GM12878 (cell line): ENCODE data around the gene CHD1L. TPM values are rescaled to one million over a fixed set of nuclear protein-coding genes. Genes with fewer than 3 reads are reported as not detected.
"Not testable (repeated sequence)": the region's sequence is repeated elsewhere in the genome, so short reads cannot be mapped to it uniquely, and the experiment has no call there.

ENCODE experiments used
- ATAC-seq: fragments of 200-7000 bp; cut with Tn5 transposase; 3 replicates; pipeline ENCODE4 v1.9.1; 2020; ENCODE audit warnings: mild to moderate bottlenecking, moderate library complexity
- BruUV-seq: library from RNA; stranded (reverse); fragments of 400-500 nt; replicated peaks from 2 replicates; lab custom pipeline; 2021; lab: Mats Ljungman, UMichigan
- CTCF ChIA-PET: fragments of 300-600 bp; sonication (Branson Sonifier 250); formaldehyde crosslinking; extraction: SDS; loops from one replicate; lab custom pipeline; 2021; ENCODE audit warnings: inconsistent platforms; lab: Yijun Ruan, JAX
- POLR2A ChIA-PET: fragments of 350-600 bp; formaldehyde crosslinking; extraction: SDS; loops from one replicate; lab custom pipeline; 2021; ENCODE audit warnings: inconsistent platforms; lab: Charles Lee
- RAD21 ChIA-PET: fragments of 300-600 bp; sonication (Branson Sonifier 250); formaldehyde crosslinking; loops from one replicate; lab custom pipeline; 2023; ENCODE audit warnings: antibody characterized with exemption; ENCODE audit not compliant: unreplicated experiment; lab: Charles Lee
- SMC1A ChIA-PET: fragments of 300-600 bp; sonication (Branson Sonifier 250); formaldehyde crosslinking; loops from one replicate; lab custom pipeline; 2023; ENCODE audit not compliant: unreplicated experiment, uncharacterized antibody; lab: Charles Lee
- DNase-seq: peaks from one replicate; pipeline ENCODE4 v3.0.0-alpha.2; 2011; ENCODE audit warnings: low read depth, low spot score
- FAIRE-seq: peaks from 3 replicates; lab custom pipeline; 2011; peaks lifted over from hg19 to GRCh38; lab: Jason Lieb, UNC
- H2AFZ ChIP-seq: 2 replicates; pipeline ENCODE4 v1.6.0; 2011; ENCODE audit warnings: low read depth, low read length, control low read depth; ENCODE audit not compliant: control insufficient read depth
- H3K27ac ChIP-seq: 2 replicates; pipeline ENCODE4 v1.5.1; 2011; ENCODE audit warnings: control low read depth; ENCODE audit not compliant: control insufficient read depth, insufficient read depth
- H3K27me3 ChIP-seq, 2 experiments: replicated peaks in 1 of 2; 2 replicates each; pipeline versions ENCODE4 v1.6.0 to v1.6.1; 2011; ENCODE audit warnings: low read length in 1 of 2; ENCODE audit not compliant: control insufficient read depth in 2 of 2, insufficient read depth in 2 of 2
- H3K36me3 ChIP-seq, 2 experiments: 2 replicates each; pipeline ENCODE4 v1.5.1; 2011; ENCODE audit warnings: low read length in 1 of 2; ENCODE audit not compliant: control insufficient read depth in 2 of 2, insufficient read depth in 2 of 2
- H3K4me1 ChIP-seq: 2 replicates; pipeline ENCODE4 v1.6.1; 2011; ENCODE audit warnings: mild to moderate bottlenecking, low read length, moderate library complexity, mixed read lengths; ENCODE audit not compliant: control insufficient read depth, insufficient read depth
- H3K4me2 ChIP-seq: 2 replicates; pipeline ENCODE4 v1.6.0; 2011; ENCODE audit warnings: control low read depth; ENCODE audit not compliant: control insufficient read depth, insufficient read depth
- H3K4me3 ChIP-seq: fragments of 200-600 bp; sonication (generic); 2 replicates; pipeline ENCODE4 v1.5.1; 2016
- H3K79me2 ChIP-seq: 2 replicates; pipeline ENCODE4 v1.6.0; 2011; ENCODE audit warnings: low read length; ENCODE audit not compliant: control insufficient read depth, insufficient read depth
- H3K9ac ChIP-seq: 2 replicates; pipeline ENCODE4 v1.8.0; 2011; ENCODE audit warnings: low read length, control low read depth, mixed read lengths; ENCODE audit not compliant: control insufficient read depth, insufficient read depth
- H3K9me3 ChIP-seq: replicated peaks from 3 replicates; pipeline ENCODE4 v1.5.1; 2011; ENCODE audit warnings: mild to moderate bottlenecking, low read length; ENCODE audit not compliant: control insufficient read depth, insufficient read depth
- H4K20me1 ChIP-seq: 2 replicates; pipeline ENCODE4 v1.6.0; 2011; ENCODE audit not compliant: control insufficient read depth, insufficient read depth
- BCL11A ChIP-seq: IDR thresholded peaks from 2 replicates; pipeline ENCODE4 v1.6.1; 2011; ENCODE audit warnings: low read depth, low read length
- CBX5 ChIP-seq: sonication (generic); IDR thresholded peaks from 2 replicates; pipeline ENCODE4 v1.6.1; 2016; ENCODE audit warnings: low read depth, moderate library complexity, mild to moderate bottlenecking, inconsistent platforms
- EGR1 ChIP-seq, 2 experiments: IDR thresholded peaks; 1 replicate in 1 of 2; 2 replicates in 1 of 2; pipeline ENCODE4 v1.6.1; 2011 to 2012; ENCODE audit warnings: low read depth in 2 of 2, low read length in 2 of 2, borderline replicate concordance in 1 of 2, mild to moderate bottlenecking in 1 of 2, moderate library complexity in 1 of 2
- GABPA ChIP-seq: IDR thresholded peaks from 2 replicates; pipeline ENCODE4 v1.6.1; 2014; ENCODE audit warnings: antibody characterized with exemption, low read depth, mild to moderate bottlenecking, inconsistent platforms
- GATAD2B ChIP-seq: fragments of 450-650 bp; conservative IDR thresholded peaks from 2 replicates; pipeline ENCODE4 v1.6.1; 2017; ENCODE audit warnings: low read depth, mild to moderate bottlenecking, moderate library complexity
- IKZF2 ChIP-seq, 2 experiments: fragments of 450-650 bp; IDR thresholded peaks; 2 replicates each; pipeline ENCODE4 v1.6.1; 2017; ENCODE audit warnings: mild to moderate bottlenecking in 2 of 2, moderate library complexity in 2 of 2
- KAT2A ChIP-seq: conservative IDR thresholded peaks from 2 replicates; pipeline ENCODE4 v1.6.1; 2011; ENCODE audit warnings: low read depth, low read length; ENCODE audit not compliant: control insufficient read depth
- SP1 ChIP-seq: IDR thresholded peaks from one replicate; pipeline ENCODE4 v1.6.1; 2011; ENCODE audit warnings: low read depth, low read length
- YBX1 ChIP-seq: fragments of 450-650 bp; IDR thresholded peaks from 2 replicates; pipeline ENCODE4 v1.6.1; 2016; ENCODE audit warnings: antibody characterized with exemption
- WGBS: methylation state at CpG from one replicate; pipeline ENCODE4 v1.1.6; 2016; ENCODE audit warnings: low lambda C conversion rate; ENCODE audit not compliant: insufficient replicate concordance, insufficient coverage; ENCODE audit errors: missing lambda C conversion rate; 5-methylcytosine and 5-hydroxymethylcytosine counted together
- in situ Hi-C: fragments of 300-500 bp; cut with MboI; formaldehyde crosslinking; loops from 9 replicates; pipeline ENCODE4 v1.14.3; 2018; ENCODE audit warnings: mixed read lengths
- intact Hi-C: fragments of 100-400 bp; cut with micrococcal nuclease; formaldehyde crosslinking; loops from one replicate; pipeline ENCODE4 v1.14.2; 2022; ENCODE audit not compliant: unreplicated experiment
- polyA plus RNA-seq, 11 experiments: library from polyadenylated mRNA; depleted of rRNA in 4 of 11; unstranded in 6 of 11; stranded (reverse) in 5 of 11; fragments of >200 nt; fragmentation: Nextera tagmentation in 4 of 11; fragmentation: Illumina TruSeq in 1 of 11; extraction: Ambion mirVana in 4 of 11; extraction: Trizol in 1 of 11; gene quantifications; 1 replicate in 1 of 11; 2 replicates in 10 of 11; pipeline versions ENCODE4 v1.2.1 to v1.2.3, GENCODE V29; 2011 to 2016; ENCODE audit warnings: inconsistent platforms in 2 of 11, missing spikeins in 2 of 11, low read depth in 1 of 11
- total RNA-seq, 4 experiments: library from RNA; depleted of rRNA in 3 of 4; stranded (reverse); fragments of >200 nt in 3 of 4; fragmentation: Illumina TruSeq in 1 of 4; extraction: Trizol in 1 of 4; gene quantifications; 2 replicates each; pipeline versions ENCODE4 v1.2.1 to v1.2.3, GENCODE V29; 2013 to 2021
- TF ChIP-seq, protein P1 (sequence below): fragments of 450-650 bp; IDR thresholded peaks from 2 replicates; pipeline ENCODE4 v1.6.1; 2017; ENCODE audit warnings: mild to moderate bottlenecking, moderate library complexity
- TF ChIP-seq, protein P2 (sequence below): fragments of 450-650 bp; IDR thresholded peaks from 2 replicates; pipeline ENCODE4 v1.6.1; 2017; ENCODE audit warnings: antibody characterized with exemption, mild to moderate bottlenecking, moderate library complexity

Gene CHD1L
- total and polyA plus RNA-seq, 10 of the 15 experiments (the other 5 are each of a cell fraction or from before 2014, with no cell fraction given): 21.2 to 54.2 (median 44.5) TPM

DNA sequence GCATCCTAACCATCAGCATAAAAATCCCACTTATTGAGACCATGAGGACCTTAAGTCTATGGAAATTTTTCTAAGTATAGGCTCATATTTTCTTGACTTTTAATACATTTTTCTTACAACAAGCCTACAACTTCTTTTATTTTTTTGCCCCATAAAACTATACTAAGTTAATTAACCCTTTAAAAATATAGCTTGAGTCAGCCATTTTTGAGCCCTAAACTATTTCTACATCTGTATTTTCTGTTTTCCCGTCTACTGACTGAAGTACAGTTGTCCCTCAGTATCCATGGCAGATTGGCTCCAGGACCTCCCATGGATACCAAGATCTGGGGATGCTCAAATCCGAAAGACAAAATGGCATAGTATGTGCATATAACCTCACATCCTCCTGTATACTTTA, 55.0 kb downstream of the CHD1L start:
- no TSS peak for BruUV-seq
- no peak overlapping the region for H3K9ac ChIP-seq
- H3K4me1 ChIP-seq: no peaks in the 10 kb centered on the region
- no peaks in the 10 kb centered on the region; the same call in 1 of the 3 replicates for H3K9me3 ChIP-seq
- H3K36me3 ChIP-seq: peaks cover 0 to 34% of the 10 kb centered on the region in 2 experiments
- in situ Hi-C loops: no loop called here
- intact Hi-C loops: no loop called here
- H3K27me3 ChIP-seq: no peaks in the 10 kb centered on the region
- ChIA-PET POLR2A (no interaction called here), SMC1A (no interaction called here), CTCF (no interaction called here), RAD21 (no interaction called here)
- H4K20me1 ChIP-seq: no peaks in the 10 kb centered on the region
- no peak overlapping the region for H3K4me2 ChIP-seq
- H3K79me2 ChIP-seq: no peaks in the 10 kb centered on the region
- H3K27ac ChIP-seq: no peak overlapping the region
- DNase-seq (no peak), FAIRE-seq (no peak), ATAC-seq (no peak)
- no peak overlapping the region for H2AFZ ChIP-seq
- TF ChIP-seq CBX5 (no peak), GATAD2B (no peak), YBX1 (no peak), KAT2A (no peak), GABPA (no peak), SP1 (no peak), BCL11A (no peak), EGR1 (IDR thresholded peaks at IDR 0.05; ENCODE audit: borderline replicate concordance in 1 of 2, low read depth in 2 of 2, low read length in 2 of 2) (no peak), IKZF2 (IDR thresholded peaks at IDR 0.05) (no peak)
- TF ChIP-seq, protein P1, sequence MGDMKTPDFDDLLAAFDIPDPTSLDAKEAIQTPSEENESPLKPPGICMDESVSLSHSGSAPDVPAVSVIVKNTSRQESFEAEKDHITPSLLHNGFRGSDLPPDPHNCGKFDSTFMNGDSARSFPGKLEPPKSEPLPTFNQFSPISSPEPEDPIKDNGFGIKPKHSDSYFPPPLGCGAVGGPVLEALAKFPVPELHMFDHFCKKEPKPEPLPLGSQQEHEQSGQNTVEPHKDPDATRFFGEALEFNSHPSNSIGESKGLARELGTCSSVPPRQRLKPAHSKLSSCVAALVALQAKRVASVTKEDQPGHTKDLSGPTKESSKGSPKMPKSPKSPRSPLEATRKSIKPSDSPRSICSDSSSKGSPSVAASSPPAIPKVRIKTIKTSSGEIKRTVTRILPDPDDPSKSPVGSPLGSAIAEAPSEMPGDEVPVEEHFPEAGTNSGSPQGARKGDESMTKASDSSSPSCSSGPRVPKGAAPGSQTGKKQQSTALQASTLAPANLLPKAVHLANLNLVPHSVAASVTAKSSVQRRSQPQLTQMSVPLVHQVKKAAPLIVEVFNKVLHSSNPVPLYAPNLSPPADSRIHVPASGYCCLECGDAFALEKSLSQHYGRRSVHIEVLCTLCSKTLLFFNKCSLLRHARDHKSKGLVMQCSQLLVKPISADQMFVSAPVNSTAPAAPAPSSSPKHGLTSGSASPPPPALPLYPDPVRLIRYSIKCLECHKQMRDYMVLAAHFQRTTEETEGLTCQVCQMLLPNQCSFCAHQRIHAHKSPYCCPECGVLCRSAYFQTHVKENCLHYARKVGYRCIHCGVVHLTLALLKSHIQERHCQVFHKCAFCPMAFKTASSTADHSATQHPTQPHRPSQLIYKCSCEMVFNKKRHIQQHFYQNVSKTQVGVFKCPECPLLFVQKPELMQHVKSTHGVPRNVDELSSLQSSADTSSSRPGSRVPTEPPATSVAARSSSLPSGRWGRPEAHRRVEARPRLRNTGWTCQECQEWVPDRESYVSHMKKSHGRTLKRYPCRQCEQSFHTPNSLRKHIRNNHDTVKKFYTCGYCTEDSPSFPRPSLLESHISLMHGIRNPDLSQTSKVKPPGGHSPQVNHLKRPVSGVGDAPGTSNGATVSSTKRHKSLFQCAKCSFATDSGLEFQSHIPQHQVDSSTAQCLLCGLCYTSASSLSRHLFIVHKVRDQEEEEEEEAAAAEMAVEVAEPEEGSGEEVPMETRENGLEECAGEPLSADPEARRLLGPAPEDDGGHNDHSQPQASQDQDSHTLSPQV: no peak
- TF ChIP-seq, protein P2, sequence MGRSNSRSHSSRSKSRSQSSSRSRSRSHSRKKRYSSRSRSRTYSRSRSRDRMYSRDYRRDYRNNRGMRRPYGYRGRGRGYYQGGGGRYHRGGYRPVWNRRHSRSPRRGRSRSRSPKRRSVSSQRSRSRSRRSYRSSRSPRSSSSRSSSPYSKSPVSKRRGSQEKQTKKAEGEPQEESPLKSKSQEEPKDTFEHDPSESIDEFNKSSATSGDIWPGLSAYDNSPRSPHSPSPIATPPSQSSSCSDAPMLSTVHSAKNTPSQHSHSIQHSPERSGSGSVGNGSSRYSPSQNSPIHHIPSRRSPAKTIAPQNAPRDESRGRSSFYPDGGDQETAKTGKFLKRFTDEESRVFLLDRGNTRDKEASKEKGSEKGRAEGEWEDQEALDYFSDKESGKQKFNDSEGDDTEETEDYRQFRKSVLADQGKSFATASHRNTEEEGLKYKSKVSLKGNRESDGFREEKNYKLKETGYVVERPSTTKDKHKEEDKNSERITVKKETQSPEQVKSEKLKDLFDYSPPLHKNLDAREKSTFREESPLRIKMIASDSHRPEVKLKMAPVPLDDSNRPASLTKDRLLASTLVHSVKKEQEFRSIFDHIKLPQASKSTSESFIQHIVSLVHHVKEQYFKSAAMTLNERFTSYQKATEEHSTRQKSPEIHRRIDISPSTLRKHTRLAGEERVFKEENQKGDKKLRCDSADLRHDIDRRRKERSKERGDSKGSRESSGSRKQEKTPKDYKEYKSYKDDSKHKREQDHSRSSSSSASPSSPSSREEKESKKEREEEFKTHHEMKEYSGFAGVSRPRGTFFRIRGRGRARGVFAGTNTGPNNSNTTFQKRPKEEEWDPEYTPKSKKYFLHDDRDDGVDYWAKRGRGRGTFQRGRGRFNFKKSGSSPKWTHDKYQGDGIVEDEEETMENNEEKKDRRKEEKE: no peak
- WGBS: 96% methylated on average over 2 of the region's 2 CpGs
- no peak overlapping the region for H3K4me3 ChIP-seq

DNA sequence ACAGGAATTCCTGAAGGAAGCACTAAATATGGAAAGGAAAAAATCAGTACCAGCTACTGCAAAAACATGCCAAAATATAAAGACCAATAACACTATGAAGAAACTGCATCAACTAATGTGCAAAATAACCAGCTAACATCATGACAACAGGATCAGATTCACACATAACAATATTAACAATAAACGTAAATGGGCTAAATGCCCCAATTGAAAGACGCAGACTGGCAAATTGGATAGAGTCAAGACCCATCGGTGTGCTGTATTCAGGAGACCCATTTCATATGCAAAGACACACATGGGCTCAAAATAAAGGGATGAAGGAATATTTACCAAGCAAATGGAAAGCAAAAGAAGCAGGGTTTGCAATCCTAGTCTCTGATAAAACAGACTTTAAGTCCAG, 63.3 kb downstream of the CHD1L start:
- H3K9me3 ChIP-seq, intact Hi-C loops, H2AFZ ChIP-seq, H3K79me2 ChIP-seq, DNase-seq, CTCF ChIA-PET, ATAC-seq, H3K27ac ChIP-seq, H3K27me3 ChIP-seq, H4K20me1 ChIP-seq, in situ Hi-C loops, H3K36me3 ChIP-seq, BruUV-seq, SMC1A ChIA-PET, FAIRE-seq, H3K4me2 ChIP-seq, H3K4me3 ChIP-seq, H3K4me1 ChIP-seq, RAD21 ChIA-PET, H3K9ac ChIP-seq: not testable (repeated sequence)
- POLR2A ChIA-PET: interaction anchor here (0.6 kb wide), 1 partner anchor 9 kb away, joined by 3 read pairs; no protein-coding TSS in a partner anchor
- WGBS: 83% methylated on average over 3 of the region's 3 CpGs
